ENCODE measurements around the gene PSMB1.

GRCh38 chr6:170524172-170524502 is 29.0 kb downstream of the PSMB1 start:
- TF ChIP-seq CTCF (IDR thresholded peaks at IDR 0.05; ENCODE audit: insufficient read depth, low read length) = no peak
- TF ChIP-seq POLR2AphosphoS5 (IDR thresholded peaks at IDR 0.05; ENCODE audit: low read depth) = no peak
